Vagina (tissue), 2 donors: Measurements from ENCODE around the gene LIMK2. TPM values are rescaled to one million over a fixed set of nuclear protein-coding genes. Genes with fewer than 3 reads are reported as not detected.

Experiments used
- DNase-seq, 2 donors: peaks; one replicate each; pipeline ENCODE4 v3.0.0-alpha.2; 2017; ENCODE audit errors: extremely low spot score in 2 of 2
- H3K27ac ChIP-seq: fragments of 200-600 bp; sonication (generic); one replicate; pipeline ENCODE4 v1.5.1; 2019
- H3K27me3 ChIP-seq: fragments of 200-600 bp; sonication (generic); one replicate; pipeline ENCODE4 v1.5.1; 2019
- H3K36me3 ChIP-seq, 2 donors: fragments of 200-600 bp; sonication (generic); one replicate each; pipeline ENCODE4 v1.5.1; 2017 to 2019
- H3K4me1 ChIP-seq: fragments of 200-600 bp; sonication (generic); one replicate; pipeline ENCODE4 v1.5.1; 2019
- H3K4me3 ChIP-seq, 2 donors: fragments of 200-600 bp; sonication (generic); 1 replicate in 1 of 2; 2 replicates in 1 of 2; pipeline ENCODE4 v1.5.1; 2016 to 2019
- H3K9me3 ChIP-seq: fragments of 200-600 bp; sonication (generic); one replicate; pipeline ENCODE4 v1.5.1; 2019
- POLR2A ChIP-seq, 2 donors: fragments of 450-650 bp; IDR thresholded peaks; one replicate each; pipeline ENCODE4 v1.6.1; 2017; ENCODE audit warnings: antibody characterized with exemption in 2 of 2, mild to moderate bottlenecking in 2 of 2, moderate library complexity in 2 of 2
- POLR2AphosphoS5 ChIP-seq, 2 donors: sonication (generic); formaldehyde crosslinking; IDR thresholded peaks; one replicate each; pipeline ENCODE4 v1.9.0; 2017; ENCODE audit warnings: antibody characterized with exemption in 2 of 2, mild to moderate bottlenecking in 2 of 2, low read depth in 1 of 2; ENCODE audit not compliant: insufficient read depth in 1 of 2
- intact Hi-C: fragments of 100-400 bp; cut with DNase I; formaldehyde crosslinking; loops from one replicate; pipeline ENCODE4 v1.15.1; 2023
- total RNA-seq: library from RNA; depleted of rRNA; stranded (reverse); fragments of >200 nt; gene quantifications from one replicate; pipeline ENCODE4 v1.2.3, GENCODE V29; 2016
- TF ChIP-seq, protein P1 (sequence below), 3 experiments: fragments of 450-650 bp in 2 of 3; fragments of 200-600 bp in 1 of 3; sonication (generic) in 1 of 3; IDR thresholded peaks; one replicate each; pipeline ENCODE4 v1.5.1; 2017 to 2019; ENCODE audit warnings: antibody characterized with exemption in 3 of 3, mild to moderate bottlenecking in 2 of 3, moderate library complexity in 2 of 3

The LIMK2 gene
- total RNA-seq, 1 donor from 2014 or later: 120 TPM

DNA sequence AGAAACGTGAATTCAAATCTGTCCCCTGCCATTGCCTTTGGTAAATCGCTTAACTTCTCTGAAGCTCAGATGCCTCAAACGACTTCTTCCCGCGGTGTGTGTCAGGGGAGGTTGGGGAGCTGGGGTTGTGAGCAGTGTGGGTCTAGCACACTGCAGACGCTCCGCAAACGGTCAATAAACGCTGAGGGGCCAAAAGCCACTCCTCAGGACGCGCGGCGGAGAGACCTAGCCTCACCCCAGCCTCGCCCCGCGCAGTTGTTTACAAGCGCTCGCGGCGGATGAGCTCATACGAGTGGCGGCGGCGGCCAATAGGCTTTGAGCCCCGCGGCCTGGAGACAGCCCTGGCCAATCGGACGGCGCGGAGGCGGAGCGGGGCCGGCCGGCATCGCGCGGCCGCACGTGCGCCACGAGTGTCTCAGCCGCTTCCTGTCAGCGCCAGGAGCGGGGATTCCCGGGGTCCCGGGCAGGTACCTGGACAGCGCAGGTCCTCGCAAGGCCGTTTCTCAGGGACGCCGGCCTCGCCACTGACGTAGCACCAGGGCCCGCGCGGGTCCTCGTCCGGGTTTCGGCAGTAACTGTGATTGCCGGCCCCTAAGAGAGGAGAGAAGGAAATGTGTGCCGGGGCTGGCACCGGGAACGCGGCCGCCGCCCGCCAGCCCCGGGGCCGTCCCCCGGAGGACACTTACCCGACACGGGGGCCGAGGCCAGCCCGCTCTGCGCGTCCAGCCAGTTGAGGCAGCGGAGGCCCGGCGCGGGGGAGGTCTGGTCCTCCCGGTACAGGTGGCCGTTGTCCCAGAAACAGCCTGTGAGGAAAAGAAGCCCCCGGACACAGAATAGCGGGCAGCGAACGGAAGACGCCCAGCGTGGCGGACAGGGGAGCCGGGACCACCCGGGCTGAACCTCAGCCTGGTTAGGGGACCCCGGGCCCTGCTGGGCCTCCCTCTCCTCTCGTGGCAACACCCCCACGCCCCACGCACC lies 78.7 kb downstream of the LIMK2 start:
- TF ChIP-seq, protein P1, sequence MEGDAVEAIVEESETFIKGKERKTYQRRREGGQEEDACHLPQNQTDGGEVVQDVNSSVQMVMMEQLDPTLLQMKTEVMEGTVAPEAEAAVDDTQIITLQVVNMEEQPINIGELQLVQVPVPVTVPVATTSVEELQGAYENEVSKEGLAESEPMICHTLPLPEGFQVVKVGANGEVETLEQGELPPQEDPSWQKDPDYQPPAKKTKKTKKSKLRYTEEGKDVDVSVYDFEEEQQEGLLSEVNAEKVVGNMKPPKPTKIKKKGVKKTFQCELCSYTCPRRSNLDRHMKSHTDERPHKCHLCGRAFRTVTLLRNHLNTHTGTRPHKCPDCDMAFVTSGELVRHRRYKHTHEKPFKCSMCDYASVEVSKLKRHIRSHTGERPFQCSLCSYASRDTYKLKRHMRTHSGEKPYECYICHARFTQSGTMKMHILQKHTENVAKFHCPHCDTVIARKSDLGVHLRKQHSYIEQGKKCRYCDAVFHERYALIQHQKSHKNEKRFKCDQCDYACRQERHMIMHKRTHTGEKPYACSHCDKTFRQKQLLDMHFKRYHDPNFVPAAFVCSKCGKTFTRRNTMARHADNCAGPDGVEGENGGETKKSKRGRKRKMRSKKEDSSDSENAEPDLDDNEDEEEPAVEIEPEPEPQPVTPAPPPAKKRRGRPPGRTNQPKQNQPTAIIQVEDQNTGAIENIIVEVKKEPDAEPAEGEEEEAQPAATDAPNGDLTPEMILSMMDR (IDR thresholded peaks at IDR 0.05): no peak
- TF ChIP-seq POLR2AphosphoS5 (IDR thresholded peaks at IDR 0.05; ENCODE audit: insufficient read depth in 1 of 2, low read depth in 1 of 2): peak; percentile 37 to 96
- peak; percentile 61 to 80 for TF ChIP-seq POLR2A (IDR thresholded peaks at IDR 0.05)
- DNase-seq: peak in 1 of 2 donors; percentile 96
- Histone ChIP-seq H3K4me3 (peak overlapping the region; percentile 69 to 81), H3K9me3 (no peaks in the 10 kb centered on the region), H3K27ac (peak overlapping the region; percentile 97), H3K27me3 (no peaks in the 10 kb centered on the region), H3K4me1 (peaks cover 48% of the 10 kb centered on the region), H3K36me3 (peaks cover 0 to 20% of the 10 kb centered on the region in 2 donors)
- intact Hi-C loops: no loop called here

DNA sequence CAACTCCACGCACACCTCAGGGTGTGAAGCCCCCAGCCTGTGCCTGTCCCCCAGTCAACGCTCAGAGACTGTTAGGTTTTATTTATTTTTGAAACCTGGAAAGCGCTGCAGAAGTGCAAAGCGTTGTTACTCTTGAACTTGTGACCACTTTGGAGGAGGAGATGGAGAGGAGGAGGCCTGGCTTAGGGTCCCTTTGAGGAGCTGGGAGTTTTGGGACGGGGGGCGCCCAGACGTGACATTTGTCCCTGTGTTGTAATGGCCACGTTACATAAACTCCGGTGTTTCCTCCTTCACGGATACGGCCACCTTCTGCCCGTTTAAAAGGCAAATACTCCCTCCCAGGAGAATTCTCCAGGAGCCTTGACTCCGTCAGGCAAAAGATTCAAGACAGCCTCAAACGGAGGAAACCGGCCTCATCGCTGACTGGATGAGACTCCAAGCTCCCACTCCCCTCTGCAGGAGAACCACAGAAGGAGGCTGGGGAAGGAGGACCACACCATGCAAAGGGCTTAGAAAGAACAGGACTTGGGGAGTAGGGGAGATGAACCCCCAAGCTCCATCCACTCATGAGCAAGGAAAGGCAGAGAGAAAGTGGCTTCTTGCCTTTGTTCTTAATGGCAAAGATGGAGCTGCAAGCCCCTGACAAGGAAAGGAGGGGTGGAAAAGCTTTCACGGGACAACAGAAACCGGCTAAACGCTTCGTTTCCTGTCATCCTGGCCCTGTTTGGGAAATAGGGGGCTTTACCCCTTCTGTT lies 79.6 kb downstream of the LIMK2 start:
- no peaks in the 10 kb centered on the region for H3K27me3 ChIP-seq
- intact Hi-C loops: no loop called here
- H3K27ac ChIP-seq: peak overlapping the region; percentile 97
- TF ChIP-seq POLR2AphosphoS5 (IDR thresholded peaks at IDR 0.05; ENCODE audit: insufficient read depth in 1 of 2, low read depth in 1 of 2): no peak
- TF ChIP-seq, protein P1 (IDR thresholded peaks at IDR 0.05): no peak
- TF ChIP-seq POLR2A (IDR thresholded peaks at IDR 0.05): no peak
- H3K36me3 ChIP-seq: peaks cover 0 to 20% of the 10 kb centered on the region in 2 donors
- peak in 1 of 2 donors; percentile 89 for DNase-seq
- peaks cover 57% of the 10 kb centered on the region for H3K4me1 ChIP-seq
- no peaks in the 10 kb centered on the region for H3K9me3 ChIP-seq
- peak overlapping the region; percentile 69 to 81 for H3K4me3 ChIP-seq

DNA sequence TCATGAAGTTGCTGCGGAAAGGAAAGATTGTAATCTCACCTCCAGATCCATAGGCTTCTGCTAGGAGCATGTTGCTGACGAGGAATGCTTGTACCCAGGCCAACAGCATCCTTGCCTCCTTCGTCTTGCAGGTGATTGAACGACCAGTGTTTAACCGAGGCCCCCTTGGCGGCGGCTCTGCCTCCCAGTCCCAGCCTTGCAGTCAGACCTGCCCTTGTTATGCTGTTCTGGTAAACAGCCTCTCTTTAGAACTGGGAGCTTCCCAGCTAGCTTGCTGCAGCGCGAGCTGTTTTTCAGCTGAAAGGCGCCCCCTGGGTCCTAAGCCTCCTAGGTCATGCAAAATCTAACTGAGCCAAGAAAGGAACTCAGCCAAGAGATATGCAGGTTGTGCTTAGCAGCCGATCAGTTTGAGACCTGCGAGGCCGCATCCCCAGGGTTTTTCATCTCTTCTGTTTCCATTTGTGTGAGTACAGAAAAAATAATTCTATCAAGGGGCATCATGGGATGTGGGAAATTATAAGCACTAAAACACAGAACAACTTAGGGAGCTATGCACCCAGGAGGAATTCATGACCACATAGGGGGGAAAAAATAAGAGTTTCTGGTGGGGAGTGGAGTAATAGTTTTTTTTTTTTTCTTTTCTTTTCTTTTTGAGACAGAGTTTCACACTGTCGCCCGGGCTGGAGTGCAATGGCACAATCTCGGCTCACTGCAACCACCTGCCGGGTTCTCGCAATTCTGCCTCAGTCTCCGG lies 80.3 kb downstream of the LIMK2 start, which contains the start of gene PIK3IP1:
Gene PIK3IP1, minus strand, starts transcription at position 253 of the 754 bp plus-strand sequence. Its CDS starts 144 bp downstream, at position 109.
- no peaks in the 10 kb centered on the region for H3K27me3 ChIP-seq
- peak in 1 of 2 donors; percentile 94 for DNase-seq
- peak within 1 kb of the TSS; percentile 69 to 81 for H3K4me3 ChIP-seq
- intact Hi-C loops: no loop called here
- H3K9me3 ChIP-seq: no peaks in the 10 kb centered on the region
- H3K36me3 ChIP-seq: peaks cover 0 to 18% of the 10 kb centered on the region in 2 donors
- TF ChIP-seq, protein P1 (IDR thresholded peaks at IDR 0.05): peak in 2 of 3 experiments; percentile 42 to 47
- TF ChIP-seq POLR2AphosphoS5 (IDR thresholded peaks at IDR 0.05; ENCODE audit: insufficient read depth in 1 of 2, low read depth in 1 of 2) (peak; percentile 88 to 98), POLR2A (IDR thresholded peaks at IDR 0.05) (peak; percentile 43 to 82)
- H3K27ac ChIP-seq: peak within 1 kb of the TSS; percentile 97
- H3K4me1 ChIP-seq: peaks cover 63% of the 10 kb centered on the region

DNA sequence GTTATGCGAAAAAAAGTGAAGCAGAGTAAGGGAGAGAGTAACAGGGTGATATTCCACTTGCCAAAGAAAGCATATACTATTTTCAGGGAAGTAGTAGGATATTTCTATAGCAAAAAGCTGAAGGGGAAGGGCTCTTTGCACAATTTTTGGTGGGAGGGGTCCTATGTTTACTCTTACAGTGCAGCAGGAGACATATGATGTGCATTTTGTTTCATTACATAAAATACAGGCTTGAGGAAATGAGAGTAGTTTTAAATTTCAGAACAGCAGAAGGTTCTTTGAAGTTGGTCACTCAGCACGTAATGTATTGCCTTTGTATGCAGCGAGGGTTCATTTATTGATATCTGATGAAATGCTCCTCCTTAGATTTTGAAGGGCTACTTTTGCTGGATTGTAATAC lies 83.3 kb downstream of the LIMK2 start:
- TF ChIP-seq POLR2A (IDR thresholded peaks at IDR 0.05) (no peak), POLR2AphosphoS5 (IDR thresholded peaks at IDR 0.05; ENCODE audit: insufficient read depth in 1 of 2, low read depth in 1 of 2) (no peak)
- TF ChIP-seq, protein P1 (IDR thresholded peaks at IDR 0.05): no peak
- H3K9me3 ChIP-seq: no peaks in the 10 kb centered on the region
- no peak overlapping the region for H3K4me3 ChIP-seq
- H3K36me3 ChIP-seq: no peaks in the 10 kb centered on the region
- DNase-seq: no peak
- peaks cover 36% of the 10 kb centered on the region for H3K4me1 ChIP-seq
- H3K27ac ChIP-seq: peak overlapping the region; percentile 75
- no peaks in the 10 kb centered on the region for H3K27me3 ChIP-seq
- intact Hi-C loops: no loop called here
